Uterus (tissue), 2 donors: Measurements from ENCODE around the gene UBE2Z.

Experiments used
- POLR2A ChIP-seq, 2 donors: fragments of 450-650 bp; IDR thresholded peaks; one replicate each; pipeline ENCODE4 v1.6.1; 2016; ENCODE audit warnings: antibody characterized with exemption in 2 of 2, mild to moderate bottlenecking in 1 of 2, moderate library complexity in 1 of 2
- TF ChIP-seq, protein P1 (sequence below), 4 experiments: fragments of 200-600 bp in 2 of 4; fragments of 450-650 bp in 2 of 4; sonication (generic) in 2 of 4; IDR thresholded peaks; one replicate each; pipeline ENCODE4 v1.5.1; 2016 to 2019; ENCODE audit warnings: antibody characterized with exemption in 4 of 4, mild to moderate bottlenecking in 2 of 4, moderate library complexity in 1 of 4

DNA sequence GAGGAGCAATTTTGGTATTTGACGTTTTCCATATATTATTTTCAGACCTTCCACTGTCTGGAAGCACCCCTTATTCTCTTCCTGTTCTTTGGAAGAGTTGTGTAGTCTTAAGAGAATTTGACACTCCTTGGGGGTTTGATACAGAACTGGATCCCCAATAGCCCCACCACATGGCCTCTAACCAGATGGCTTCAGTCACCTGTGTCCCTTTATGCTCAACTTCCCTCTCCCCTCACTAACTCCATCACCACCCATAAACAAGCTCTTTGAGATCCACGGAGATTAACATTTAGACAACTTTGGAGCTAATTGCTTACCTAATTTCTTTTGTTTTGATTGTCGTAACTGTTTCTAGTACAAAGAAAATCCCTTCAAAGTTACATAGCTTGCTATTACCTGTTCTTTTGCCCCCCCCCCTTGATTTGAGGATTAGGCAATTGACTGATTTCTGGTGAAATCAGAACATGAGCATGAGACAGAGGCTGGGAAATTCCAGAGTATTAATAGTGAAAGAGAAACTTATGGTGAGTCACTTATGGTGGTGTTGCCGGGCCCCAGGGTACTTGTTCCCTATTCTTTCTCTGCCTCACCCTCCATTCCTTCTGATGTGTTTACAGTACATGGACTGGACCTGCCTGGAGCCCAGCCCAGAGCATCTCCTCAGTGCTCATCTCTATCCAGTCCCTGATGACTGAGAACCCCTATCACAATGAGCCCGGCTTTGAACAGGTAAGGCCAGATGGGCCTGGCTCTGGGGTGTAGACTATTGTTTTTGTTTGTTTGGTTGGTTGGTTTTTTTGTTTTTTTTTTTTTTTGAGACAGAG lies 7.5 kb downstream of the UBE2Z start:
- TF ChIP-seq, protein P1, sequence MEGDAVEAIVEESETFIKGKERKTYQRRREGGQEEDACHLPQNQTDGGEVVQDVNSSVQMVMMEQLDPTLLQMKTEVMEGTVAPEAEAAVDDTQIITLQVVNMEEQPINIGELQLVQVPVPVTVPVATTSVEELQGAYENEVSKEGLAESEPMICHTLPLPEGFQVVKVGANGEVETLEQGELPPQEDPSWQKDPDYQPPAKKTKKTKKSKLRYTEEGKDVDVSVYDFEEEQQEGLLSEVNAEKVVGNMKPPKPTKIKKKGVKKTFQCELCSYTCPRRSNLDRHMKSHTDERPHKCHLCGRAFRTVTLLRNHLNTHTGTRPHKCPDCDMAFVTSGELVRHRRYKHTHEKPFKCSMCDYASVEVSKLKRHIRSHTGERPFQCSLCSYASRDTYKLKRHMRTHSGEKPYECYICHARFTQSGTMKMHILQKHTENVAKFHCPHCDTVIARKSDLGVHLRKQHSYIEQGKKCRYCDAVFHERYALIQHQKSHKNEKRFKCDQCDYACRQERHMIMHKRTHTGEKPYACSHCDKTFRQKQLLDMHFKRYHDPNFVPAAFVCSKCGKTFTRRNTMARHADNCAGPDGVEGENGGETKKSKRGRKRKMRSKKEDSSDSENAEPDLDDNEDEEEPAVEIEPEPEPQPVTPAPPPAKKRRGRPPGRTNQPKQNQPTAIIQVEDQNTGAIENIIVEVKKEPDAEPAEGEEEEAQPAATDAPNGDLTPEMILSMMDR (IDR thresholded peaks at IDR 0.05) = no peak
- no peak for TF ChIP-seq POLR2A (IDR thresholded peaks at IDR 0.05)
